BJ (cell line): ENCODE results near the gene TNFRSF19. TPM values are rescaled to one million over a fixed set of nuclear protein-coding genes. Genes with fewer than 3 reads are reported as not detected.

Source experiments
- CTCF ChIA-PET: fragments of 350-600 bp; formaldehyde crosslinking; extraction: SDS; loops from one replicate; lab custom pipeline; 2021; ENCODE audit warnings: antibody characterized with exemption, inconsistent platforms; lab: Yijun Ruan, JAX
- POLR2A ChIA-PET: fragments of 300-600 bp; sonication (Branson Sonifier 250); formaldehyde crosslinking; extraction: SDS; loops from one replicate; lab custom pipeline; 2021; ENCODE audit warnings: antibody characterized with exemption; lab: Charles Lee
- DNase-seq: peaks from one replicate; pipeline ENCODE4 v3.0.0-alpha.2; 2011; ENCODE audit warnings: low read depth
- H3K27me3 ChIP-seq: 2 replicates; pipeline ENCODE4 v1.6.0; 2011; ENCODE audit warnings: low read length; ENCODE audit not compliant: control insufficient read depth, insufficient read depth
- H3K36me3 ChIP-seq: 2 replicates; pipeline ENCODE4 v1.5.1; 2011; ENCODE audit warnings: low read length; ENCODE audit not compliant: control insufficient read depth, insufficient read depth
- H3K4me3 ChIP-seq: 2 replicates; pipeline ENCODE4 v1.5.1; 2011; ENCODE audit warnings: low read depth, mild to moderate bottlenecking, control low read depth, low read length
- CTCF ChIP-seq: IDR thresholded peaks from 2 replicates; pipeline ENCODE4 v1.5.1; 2011; ENCODE audit warnings: low read depth, mild to moderate bottlenecking, control low read depth, inconsistent platforms, low read length, moderate library complexity; ENCODE audit not compliant: insufficient read depth
- polyA plus RNA-seq: library from polyadenylated mRNA; depleted of rRNA; stranded (reverse); fragments of >200 nt; gene quantifications from 2 replicates; pipeline ENCODE4 v1.2.3, GENCODE V29; 2011

The TNFRSF19 gene
- polyA plus RNA-seq, 1 experiment = 14.8 TPM

- no peak overlapping the region for H3K4me3 ChIP-seq
- H3K27me3 ChIP-seq = no peaks in the 10 kb centered on the region
- DNase-seq = no peak
- peak; percentile 43 for TF ChIP-seq CTCF
- POLR2A ChIA-PET = no interaction called here
- H3K36me3 ChIP-seq = no peaks in the 10 kb centered on the region
- CTCF ChIA-PET = interaction anchor here (0.7 to 2.3 kb wide), 7 partner anchors 19 to 246 kb away, joined by 3 to 16 read pairs (median 3); no protein-coding TSS in a partner anchor
Measured at GRCh38 chr13:23707674-23708073, 137.5 kb downstream of the TNFRSF19 start.

- no peak for DNase-seq
- no peaks in the 10 kb centered on the region for H3K36me3 ChIP-seq
- H3K27me3 ChIP-seq = no peaks in the 10 kb centered on the region
- ChIA-PET CTCF (interaction anchor here (0.9 to 2.3 kb wide), 8 partner anchors 9 to 242 kb away, joined by 3 to 16 read pairs (median 3); no protein-coding TSS in a partner anchor), POLR2A (no interaction called here)
- H3K4me3 ChIP-seq = no peak overlapping the region
- TF ChIP-seq CTCF = peak; percentile 21
Measured at GRCh38 chr13:23709536-23709935, 139.3 kb downstream of the TNFRSF19 start.

- no peak overlapping the region for H3K4me3 ChIP-seq
- no peaks in the 10 kb centered on the region for H3K27me3 ChIP-seq
- no peak for DNase-seq
- ChIA-PET CTCF (no interaction called here), POLR2A (no interaction called here)
- no peak for TF ChIP-seq CTCF
- no peaks in the 10 kb centered on the region for H3K36me3 ChIP-seq
Measured at GRCh38 chr13:23710366-23710765, 140.2 kb downstream of the TNFRSF19 start.

GRCh38 chr13:23711355-23711754, 141.1 kb downstream of the TNFRSF19 start:
- CTCF ChIA-PET = no interaction called here
- Histone ChIP-seq H3K36me3 (no peaks in the 10 kb centered on the region), H3K27me3 (no peaks in the 10 kb centered on the region), H3K4me3 (no peak overlapping the region)
- DNase-seq = no peak
- TF ChIP-seq CTCF = no peak
- POLR2A ChIA-PET = no interaction called here

GRCh38 chr13:23714672-23715071, 144.5 kb downstream of the TNFRSF19 start:
- Histone ChIP-seq H3K36me3 (no peaks in the 10 kb centered on the region), H3K27me3 (no peaks in the 10 kb centered on the region), H3K4me3 (no peak overlapping the region)
- ChIA-PET POLR2A (no interaction called here), CTCF (interaction anchor here (1.1 kb wide), 1 partner anchor 13 kb away, joined by 3 read pairs; no protein-coding TSS in a partner anchor)
- TF ChIP-seq CTCF = no peak
- DNase-seq = no peak
